Measurements from ENCODE around the gene MKI67.
A peak's percentile ranks its signal among the peaks of the same experiment; 100 is the strongest.

The MKI67 gene

GRCh38 chr10:128116851-128117615, 9.2 kb downstream of the MKI67 start:
- DNase-seq (ENCODE audit: low read depth): no peak
- H3K4me3 ChIP-seq (ENCODE audit: low read depth, low read length): no peak overlapping the region
- peak; percentile 24 for TF ChIP-seq CTCF (IDR thresholded peaks at IDR 0.05; ENCODE audit: low read depth, low read length, missing control alignments)

- TF ChIP-seq CTCF (IDR thresholded peaks at IDR 0.05; ENCODE audit: low read depth, low read length, missing control alignments): no peak
- DNase-seq (ENCODE audit: low read depth): no peak
- H3K4me3 ChIP-seq (ENCODE audit: low read depth, low read length): no peak overlapping the region
Measured at GRCh38 chr10:128116187-128116586, 10.0 kb downstream of the MKI67 start.

- H3K4me3 ChIP-seq (ENCODE audit: low read depth, low read length): no peak overlapping the region
- TF ChIP-seq CTCF (IDR thresholded peaks at IDR 0.05; ENCODE audit: low read depth, low read length, missing control alignments): no peak
- DNase-seq (ENCODE audit: low read depth): no peak
Measured at GRCh38 chr10:128115356-128115755, 10.9 kb downstream of the MKI67 start.

GRCh38 chr10:128114901-128115300, 11.3 kb downstream of the MKI67 start:
- DNase-seq (ENCODE audit: low read depth): no peak
- no peak for TF ChIP-seq CTCF (IDR thresholded peaks at IDR 0.05; ENCODE audit: low read depth, low read length, missing control alignments)

GRCh38 chr10:128113026-128113425, 13.2 kb downstream of the MKI67 start:
- no peak overlapping the region for H3K4me3 ChIP-seq (ENCODE audit: low read depth, low read length)
- no peak for TF ChIP-seq CTCF (IDR thresholded peaks at IDR 0.05; ENCODE audit: low read depth, low read length, missing control alignments)
- DNase-seq (ENCODE audit: low read depth): no peak

More at GRCh38 chr10:128114901-128115300, 11.3 kb downstream of the MKI67 start:
- H3K4me3 ChIP-seq (ENCODE audit: low read depth, low read length): no peak overlapping the region

GRCh38 chr10:128111696-128112095, 14.5 kb downstream of the MKI67 start:
- no peak for TF ChIP-seq CTCF (IDR thresholded peaks at IDR 0.05; ENCODE audit: low read depth, low read length, missing control alignments)
- DNase-seq (ENCODE audit: low read depth): no peak
- no peak overlapping the region for H3K4me3 ChIP-seq (ENCODE audit: low read depth, low read length)

GRCh38 chr10:128110339-128110738, 15.9 kb downstream of the MKI67 start:
- no peak overlapping the region for H3K4me3 ChIP-seq (ENCODE audit: low read depth, low read length)
- no peak for TF ChIP-seq CTCF (IDR thresholded peaks at IDR 0.05; ENCODE audit: low read depth, low read length, missing control alignments)

More at GRCh38 chr10:128110339-128110738, 15.9 kb downstream of the MKI67 start:
- DNase-seq (ENCODE audit: low read depth): no peak

All from GM12864 (cell line).